Bone marrow (tissue), 2 donors: Measurements from ENCODE around the gene MMP20.

Source experiments
- DNase-seq, 2 donors: peaks; one replicate each; lab custom pipeline; 2025; lab: John Stamatoyannopoulos, UW

MMP20 gene

DNA sequence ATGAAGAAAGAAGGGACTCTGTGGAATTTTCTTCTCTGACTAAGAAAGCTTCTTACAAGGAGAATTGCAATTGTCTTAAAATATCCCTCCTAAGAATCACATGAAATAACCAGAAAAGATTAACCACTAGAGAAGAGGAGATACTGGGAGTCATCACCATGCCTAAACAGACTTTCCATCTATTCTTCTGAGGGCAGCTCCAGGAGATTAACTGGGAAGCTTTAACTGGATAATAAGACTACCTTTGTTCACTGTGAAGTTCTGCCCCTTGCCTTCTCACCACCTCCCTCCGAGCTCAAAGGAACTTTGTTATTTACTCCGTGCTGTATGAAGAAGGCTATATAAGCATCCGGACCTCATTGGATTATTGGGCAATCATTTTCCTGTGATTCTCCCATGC lies 70.0 kb downstream of the MMP20 start:
- no peak for DNase-seq

DNA sequence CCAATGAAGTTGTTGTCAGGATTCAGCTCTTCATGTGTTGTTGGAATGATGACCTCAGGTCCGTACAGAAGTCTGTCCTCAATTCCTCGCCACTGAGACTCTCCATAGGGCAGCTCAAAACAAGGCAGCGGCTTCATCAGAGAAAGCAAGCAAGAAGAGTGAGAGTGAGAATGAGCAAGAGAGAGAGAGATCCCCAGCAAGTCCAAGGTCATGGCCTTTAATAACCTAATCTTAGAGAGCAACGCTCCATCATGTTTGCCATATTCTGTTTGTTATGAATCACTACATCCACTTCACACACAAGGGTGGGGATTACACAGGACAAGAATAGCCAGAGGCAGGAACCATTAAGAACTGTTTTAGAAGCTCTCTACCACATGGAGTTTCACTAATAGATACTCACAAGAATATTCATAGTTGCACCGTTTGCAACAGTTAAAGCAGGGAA lies 71.3 kb downstream of the MMP20 start:
- DNase-seq: no peak

DNA sequence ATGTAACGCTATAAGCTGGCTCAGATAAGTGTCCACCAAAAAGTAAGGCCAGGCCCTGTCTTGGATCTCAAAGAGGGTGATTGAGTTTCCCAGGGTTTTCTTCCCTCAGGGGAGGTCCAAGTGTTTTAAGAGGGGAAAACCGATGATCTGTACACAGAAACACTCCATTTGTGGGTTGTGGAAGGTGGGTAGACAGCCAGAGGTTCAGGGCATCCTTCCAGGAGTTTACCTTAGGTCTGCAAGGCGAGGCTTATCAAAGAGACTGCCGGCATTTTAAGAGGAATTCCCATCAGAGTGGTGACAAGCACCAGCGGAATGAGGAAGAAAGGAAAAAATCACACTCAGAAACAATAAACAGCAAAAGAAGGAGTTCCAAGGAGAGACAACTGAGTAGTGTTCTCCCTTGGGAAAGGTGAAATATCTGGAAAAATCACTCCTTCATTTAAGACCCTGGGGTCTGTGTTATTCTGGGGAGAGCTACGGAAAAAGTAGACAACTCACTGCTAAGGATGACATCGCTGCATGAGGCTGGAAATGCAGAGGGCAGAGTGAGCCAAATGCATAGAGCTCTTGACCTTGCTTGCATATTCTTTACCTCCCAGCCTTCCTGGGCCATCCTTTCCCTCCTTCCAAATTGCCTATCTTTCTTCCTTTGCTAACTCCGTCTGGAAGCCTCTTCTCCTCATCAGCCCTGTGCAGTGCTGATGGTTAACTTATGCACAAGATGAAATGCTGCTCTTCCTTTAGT lies 72.5 kb downstream of the MMP20 start:
- DNase-seq: no peak

DNA sequence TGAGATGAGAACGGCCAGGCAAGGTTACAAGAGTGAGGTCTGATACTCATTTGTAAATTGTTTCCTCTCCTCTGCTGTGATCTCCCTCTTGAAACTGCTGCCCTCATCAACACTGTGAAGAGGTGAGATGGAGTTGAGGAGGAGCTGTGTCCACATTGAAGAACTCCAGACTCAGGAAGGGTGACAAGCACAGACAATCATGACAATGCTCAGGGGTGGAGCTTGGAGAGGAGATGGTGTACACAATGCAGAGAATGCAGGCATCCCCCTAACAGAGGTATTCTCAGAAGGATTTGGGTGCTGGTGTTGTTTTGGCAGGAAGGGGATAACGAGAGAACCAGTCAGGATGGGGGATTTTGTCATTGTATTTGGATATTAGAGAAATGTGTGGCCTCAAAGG lies 73.1 kb downstream of the MMP20 start:
- no peak for DNase-seq

DNA sequence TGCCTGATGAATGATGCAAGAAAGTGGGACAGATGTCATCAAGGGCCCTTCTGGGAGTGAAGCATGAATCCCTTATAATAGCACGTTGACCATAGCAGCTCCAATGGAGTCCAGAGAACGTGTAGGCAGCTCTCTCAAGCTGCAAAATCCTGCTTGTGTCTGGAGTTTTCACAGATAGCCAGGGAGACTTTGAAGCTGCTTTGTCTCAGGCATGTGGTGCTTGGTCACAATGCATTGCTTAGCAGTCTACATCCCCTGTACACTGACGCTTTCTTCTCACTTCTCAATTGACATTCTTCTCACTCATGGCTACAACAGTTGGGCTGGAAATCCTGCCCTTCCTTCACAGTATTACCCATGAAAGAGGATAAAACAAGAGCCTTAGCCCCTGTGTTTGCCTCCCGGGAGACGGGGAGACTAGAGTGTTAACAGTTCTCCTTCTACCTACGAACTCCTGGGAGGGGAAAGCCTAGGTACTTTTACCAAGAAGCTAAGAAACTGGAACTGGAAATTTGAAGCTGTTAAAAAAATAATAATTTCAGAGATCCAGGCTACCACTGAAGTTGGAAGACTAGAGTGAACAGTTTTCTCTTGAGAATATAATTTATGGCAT lies 73.9 kb downstream of the MMP20 start:
- DNase-seq: no peak

DNA sequence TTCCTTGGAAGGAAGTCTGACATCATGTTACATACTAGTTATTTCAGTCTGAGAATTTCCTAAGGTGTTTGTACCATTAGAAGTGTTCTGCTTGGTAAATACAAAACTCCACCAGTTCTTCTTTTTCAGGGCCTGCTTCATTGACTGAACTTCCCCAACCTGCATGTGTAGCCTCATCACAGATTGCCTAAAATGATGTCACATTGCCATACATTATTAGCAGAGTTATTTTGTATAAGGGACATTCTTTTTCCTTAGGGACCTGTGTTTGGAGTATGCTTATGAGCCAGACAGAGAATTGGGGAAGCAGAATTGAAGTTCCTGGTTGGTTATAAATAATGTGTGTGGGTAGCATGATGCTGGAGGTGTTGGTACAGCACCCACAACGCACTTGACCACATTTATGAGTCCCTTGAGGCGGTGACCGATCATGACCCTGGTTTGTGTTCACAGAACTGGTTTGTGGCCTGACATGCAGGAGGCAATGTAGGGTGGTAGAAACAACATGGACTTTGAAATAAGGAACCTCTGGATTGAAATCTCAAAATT lies 78.1 kb downstream of the MMP20 start:
- no peak for DNase-seq

DNA sequence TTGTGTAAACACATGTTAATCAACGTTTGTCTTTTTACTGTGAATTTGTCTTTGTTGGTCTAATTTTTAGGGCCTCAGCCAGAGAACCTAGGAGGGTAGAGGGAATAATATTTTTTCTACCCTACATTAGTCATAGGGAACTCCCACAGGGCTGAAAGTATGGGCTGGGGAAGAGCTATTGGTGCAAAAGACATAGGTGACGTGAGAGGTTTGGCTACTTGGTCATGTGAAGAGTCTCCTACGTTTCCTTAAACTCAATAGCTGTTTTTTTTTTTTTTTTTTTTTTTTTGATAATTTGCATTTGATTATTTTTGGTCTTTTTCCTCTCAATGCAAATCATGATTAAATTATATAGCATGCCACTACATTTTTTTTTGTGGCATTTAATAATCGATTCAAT lies 78.7 kb downstream of the MMP20 start:
- DNase-seq: no peak

DNA sequence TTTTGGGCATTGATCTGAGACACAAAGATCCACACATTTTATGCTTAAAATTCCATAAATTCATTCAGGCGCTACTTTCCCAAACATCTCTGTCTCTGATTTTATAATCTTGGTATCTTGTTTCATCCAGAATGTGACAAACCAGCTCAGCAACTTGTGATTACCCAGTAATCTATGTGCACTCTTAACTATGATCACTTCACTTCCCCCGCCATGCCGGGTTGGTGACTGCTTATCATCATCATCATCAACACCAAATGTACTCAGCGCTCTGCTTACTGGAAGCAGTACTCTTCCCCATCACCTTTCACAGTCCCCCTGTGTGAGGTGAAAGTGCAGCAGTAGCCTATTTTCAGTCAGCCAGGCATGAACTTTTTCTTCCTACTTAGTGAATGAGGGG lies 79.4 kb downstream of the MMP20 start:
- no peak for DNase-seq

DNA sequence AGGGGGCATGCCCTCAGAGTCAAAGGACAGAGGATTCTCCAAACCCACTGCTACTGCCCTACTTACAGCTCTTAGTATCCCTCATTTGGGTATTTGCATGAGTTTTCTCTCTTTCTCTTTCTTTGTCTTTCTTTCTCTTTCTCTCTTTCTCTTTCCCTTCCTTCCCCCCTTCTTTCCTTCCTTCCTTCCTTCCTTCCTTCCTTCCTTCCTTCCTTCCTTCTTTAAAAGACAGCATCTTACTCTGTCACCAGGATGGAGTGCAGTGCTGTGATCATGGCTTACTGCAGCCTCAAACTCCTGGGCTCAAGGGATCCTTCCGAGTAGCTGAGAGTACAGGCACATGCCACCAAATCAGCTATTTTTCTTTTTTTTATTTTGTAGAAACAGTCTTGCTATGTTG lies 80.5 kb downstream of the MMP20 start:
- no peak for DNase-seq

DNA sequence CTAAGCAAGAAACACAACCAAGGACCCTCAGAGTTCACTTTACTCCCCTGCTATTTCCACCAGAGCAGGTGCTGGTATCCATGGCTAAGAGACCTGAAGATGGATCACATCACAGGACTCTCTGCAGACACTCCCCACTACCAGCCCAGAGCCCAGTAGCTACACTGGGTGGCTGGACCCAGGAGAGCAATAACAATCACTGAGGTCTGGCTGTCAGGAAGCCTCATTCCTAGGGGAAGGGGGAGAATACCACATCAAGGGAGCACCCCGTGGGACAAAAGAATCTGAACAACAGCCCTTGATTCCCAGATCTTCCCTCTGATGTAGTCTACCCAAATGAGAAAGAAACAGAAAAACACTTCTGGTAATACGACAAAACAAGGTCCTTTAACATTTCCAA lies 85.6 kb downstream of the MMP20 start:
- DNase-seq: no peak

DNA sequence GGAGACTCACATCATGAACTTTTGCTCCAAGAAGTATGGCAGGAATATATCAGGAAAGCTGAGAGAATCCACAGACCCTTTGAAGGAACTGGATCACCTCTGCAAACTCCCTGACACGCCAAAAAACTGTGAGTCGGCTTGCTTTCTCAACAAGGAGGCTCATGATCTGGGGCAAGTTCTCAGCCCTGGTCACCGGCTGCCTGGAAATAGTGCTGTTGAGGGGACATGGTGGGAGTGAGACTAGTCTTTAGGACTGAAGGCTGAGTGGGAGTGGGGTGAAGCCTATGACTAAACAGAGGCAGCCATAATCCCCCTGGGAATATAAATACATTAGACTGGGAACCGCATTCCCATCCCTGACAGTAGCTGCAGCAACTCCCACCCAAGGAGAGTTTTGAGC lies 86.2 kb downstream of the MMP20 start:
- no peak for DNase-seq

DNA sequence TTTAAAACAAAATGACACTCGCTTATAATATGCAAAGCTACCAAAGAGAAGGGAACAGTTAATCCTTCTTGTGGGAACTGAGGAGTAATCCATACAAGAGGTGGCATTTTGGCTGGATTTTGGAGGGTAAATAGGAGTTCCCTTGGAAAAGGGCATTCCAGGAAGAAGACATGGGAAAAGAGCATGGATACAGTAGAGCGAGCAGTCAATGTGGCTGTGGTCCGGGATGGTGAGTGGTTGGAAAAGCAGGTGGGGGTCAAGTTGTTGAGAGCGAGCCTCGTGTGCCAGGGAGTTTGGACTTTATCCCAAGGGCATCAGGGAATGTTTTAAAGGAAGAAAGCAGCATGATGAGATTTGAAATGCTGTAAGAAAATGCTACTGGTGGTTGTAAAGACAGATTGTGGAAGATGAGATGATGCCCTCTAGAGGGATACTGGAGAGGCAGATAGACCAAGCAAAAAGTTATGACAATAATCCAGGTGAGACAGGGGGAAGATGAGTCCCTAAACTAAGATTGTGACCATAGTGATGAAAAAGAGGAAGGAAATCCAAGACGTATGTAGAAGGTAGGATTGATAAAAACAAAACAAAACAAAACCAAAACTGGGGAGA lies 90.8 kb downstream of the MMP20 start:
- no peak for DNase-seq

DNA sequence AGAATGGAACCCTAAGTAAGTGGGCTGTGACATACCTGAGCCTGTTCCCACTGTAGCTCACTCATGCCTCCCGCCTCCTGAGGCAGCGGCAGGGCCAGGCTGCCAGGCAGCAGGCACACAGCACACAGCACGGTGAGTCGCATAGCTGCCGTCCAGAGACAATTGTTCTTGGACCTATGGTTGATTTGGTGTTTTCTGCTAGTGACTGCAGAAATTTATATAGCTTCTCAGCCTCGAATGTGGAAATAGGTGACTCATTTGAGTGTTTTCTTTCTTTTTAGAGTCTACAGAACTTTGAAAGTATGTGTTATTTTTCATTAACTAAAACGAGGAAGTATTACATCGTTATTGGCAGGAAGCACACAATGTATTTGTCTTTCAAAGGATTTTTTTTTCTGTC lies 94.6 kb downstream of the MMP20 start, which contains the start of gene MMP7:
TSS of gene MMP7 (minus strand) at position 190 of the 400 bp plus-strand sequence. CDS start at position 143, 47 bp downstream.
- DNase-seq: peak in 1 of 2 donors; percentile 83

DNA sequence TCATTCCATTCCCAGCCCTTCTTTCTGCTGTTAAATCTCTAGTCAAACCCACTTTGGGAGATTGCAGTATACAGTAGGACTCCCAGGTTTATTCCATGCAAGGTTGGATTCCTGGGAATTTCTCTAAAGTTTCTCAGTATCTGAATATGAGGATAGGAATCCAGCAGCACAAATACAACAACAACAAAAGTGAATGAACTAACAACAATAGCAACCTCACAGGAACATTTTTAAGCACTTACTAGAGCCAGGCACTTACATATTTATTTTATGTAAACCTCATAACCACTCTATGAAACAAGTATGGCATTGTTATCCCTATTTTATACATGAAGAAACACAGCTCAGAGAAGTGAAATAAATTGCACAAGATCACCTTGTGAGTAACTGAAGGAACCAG lies 96.5 kb downstream of the MMP20 start:
- DNase-seq: no peak

DNA sequence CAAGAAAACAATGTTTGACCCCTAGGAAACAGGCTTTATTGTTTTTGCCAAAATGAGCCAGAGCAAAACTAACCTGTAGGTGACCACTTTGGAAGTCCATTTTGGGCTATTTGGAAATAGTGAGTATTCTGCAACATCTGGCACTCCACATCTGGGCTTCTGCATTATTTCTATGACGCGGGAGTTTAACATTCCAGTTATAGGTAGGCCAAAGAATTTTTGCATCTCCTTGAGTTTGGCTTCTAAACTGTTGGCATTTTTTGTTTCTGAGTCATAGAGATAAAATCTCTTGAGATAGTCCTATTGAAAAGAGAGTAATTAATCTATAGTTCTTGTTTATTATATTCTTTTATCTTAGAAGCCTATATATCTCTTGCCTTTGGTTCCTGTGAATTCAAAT lies 97.4 kb downstream of the MMP20 start:
- no peak for DNase-seq

DNA sequence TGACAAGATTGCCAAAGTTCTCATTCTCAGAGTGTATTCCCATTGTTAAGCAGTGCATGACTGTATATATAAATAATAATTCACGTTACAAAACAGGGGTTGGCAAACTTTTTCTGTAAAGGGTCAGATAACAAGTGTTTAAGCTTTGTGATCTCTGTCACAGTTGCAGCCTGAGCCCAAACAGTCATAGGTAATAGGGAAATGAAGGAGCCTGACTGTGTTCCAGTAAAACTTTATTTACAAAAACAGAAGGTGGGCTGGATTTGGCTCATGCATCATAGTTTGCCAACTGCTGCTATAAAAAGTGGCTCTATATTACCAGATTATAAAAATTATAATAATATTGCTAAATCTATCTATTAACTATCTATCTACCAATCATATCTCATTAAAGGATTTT lies 98.1 kb downstream of the MMP20 start:
- DNase-seq: no peak
